IPS DF 6.9 (cell line): ENCODE data around the gene ZCCHC14.

Source experiments
- DNase-seq: peaks from one replicate; pipeline ENCODE4 v3.0.0-alpha.2; 2013; ENCODE audit warnings: low read depth, low spot score
- H3K27ac ChIP-seq: one replicate; pipeline ENCODE4 v1.5.1; 2013; ENCODE audit warnings: low read length, control low read depth
- H3K27me3 ChIP-seq: 2 replicates; pipeline ENCODE4 v1.6.1; 2013; ENCODE audit warnings: mild to moderate bottlenecking, low read length; ENCODE audit not compliant: control insufficient read depth, insufficient read depth
- H3K36me3 ChIP-seq: 2 replicates; pipeline ENCODE4 v1.6.1; 2013; ENCODE audit warnings: low read length; ENCODE audit not compliant: control insufficient read depth, insufficient read depth
- H3K4me1 ChIP-seq: 2 replicates; pipeline ENCODE4 v1.6.1; 2013; ENCODE audit warnings: low read length; ENCODE audit not compliant: control insufficient read depth, insufficient read depth
- H3K4me3 ChIP-seq: 2 replicates; pipeline ENCODE4 v1.5.1; 2013; ENCODE audit warnings: mild to moderate bottlenecking, low read length
- H3K9me3 ChIP-seq: 2 replicates; pipeline ENCODE4 v1.6.1; 2013; ENCODE audit warnings: low read length, inconsistent platforms; ENCODE audit not compliant: control insufficient read depth, insufficient read depth
- WGBS: extraction: QIAGEN DNeasy Blood & Tissue Kit; methylation state at CpG from one replicate; pipeline ENCODE4 v1.1.7; 2013; ENCODE audit warnings: mixed read lengths, missing lambda C conversion rate; ENCODE audit not compliant: insufficient read length, insufficient coverage; 5-methylcytosine and 5-hydroxymethylcytosine counted together

Gene ZCCHC14

DNA sequence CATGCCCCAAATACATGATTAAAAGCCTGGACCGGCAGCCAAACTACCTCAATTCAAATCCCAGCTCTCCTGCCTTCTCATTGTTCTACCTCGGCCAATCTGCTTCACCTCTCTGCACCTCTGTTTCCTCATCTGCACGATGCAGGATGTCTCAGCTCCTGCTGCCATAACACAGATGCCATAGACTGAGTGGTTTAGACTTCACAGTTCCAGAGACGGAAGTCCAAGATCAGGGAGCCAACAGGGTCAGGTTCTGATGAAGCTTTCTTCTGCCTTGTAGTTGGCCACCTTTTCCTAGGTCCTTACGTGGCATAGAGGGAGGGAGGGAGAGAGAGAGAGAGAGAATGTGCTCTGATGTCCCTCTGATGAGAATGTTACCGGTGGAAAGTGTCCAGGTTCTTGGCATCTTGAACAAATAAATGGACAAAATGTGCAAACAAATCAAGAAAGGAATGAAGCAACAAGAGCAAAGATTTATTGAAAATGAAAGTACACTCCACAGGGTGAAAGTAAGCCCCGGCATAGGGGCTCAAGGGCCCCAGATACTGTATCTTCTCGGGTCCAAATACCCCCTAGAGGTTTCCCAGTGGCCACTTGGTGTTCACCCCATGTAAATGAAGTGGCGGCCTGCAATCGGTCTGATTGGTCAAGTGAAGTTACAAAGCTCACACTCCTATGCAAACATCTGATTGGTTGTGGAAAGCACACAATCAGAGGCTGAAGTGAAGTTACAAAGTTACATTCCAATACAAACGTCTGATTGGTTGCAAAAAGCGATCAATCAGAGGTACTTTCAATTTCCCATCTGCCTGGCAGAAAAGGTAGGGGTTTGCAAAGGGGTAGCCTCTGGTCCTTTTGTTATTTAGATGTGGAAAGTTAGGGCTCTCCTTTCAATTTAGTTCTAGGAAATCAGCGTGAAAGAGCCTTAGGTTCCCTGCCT is 43.3 kb upstream of the ZCCHC14 start:
- Histone ChIP-seq H3K27ac (no peak overlapping the region), H3K9me3 (peaks cover 5% of the 10 kb centered on the region), H3K4me3 (no peak overlapping the region), H3K27me3 (no peaks in the 10 kb centered on the region), H3K4me1 (peaks cover 4% of the 10 kb centered on the region; the same call in 1 of the 2 replicates), H3K36me3 (no peaks in the 10 kb centered on the region)
- no CpG with 5 or more reads among the region's 13 CpGs for WGBS
- DNase-seq: no peak

DNA sequence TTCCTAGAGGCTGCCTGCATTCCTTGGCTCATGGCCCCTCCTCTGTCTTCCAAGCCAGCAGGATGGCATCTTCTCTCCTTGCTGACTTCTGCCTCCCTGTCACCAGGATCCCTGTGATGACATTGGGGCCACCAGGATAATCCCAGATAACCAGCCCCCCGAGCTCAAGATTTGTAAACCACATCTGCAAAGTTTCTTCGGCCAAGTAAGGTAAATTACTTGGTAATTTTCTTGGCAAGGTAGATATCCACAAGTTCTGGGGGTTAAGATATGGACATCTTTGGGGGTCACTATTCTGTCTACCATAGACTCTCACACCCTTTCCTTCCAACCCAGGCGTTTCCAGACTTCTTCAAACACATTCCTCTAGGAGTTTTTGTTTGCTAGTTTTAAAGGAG is 42.6 kb upstream of the ZCCHC14 start:
- H3K9me3 ChIP-seq: peaks cover 5% of the 10 kb centered on the region
- peaks cover 4% of the 10 kb centered on the region; the same call in 1 of the 2 replicates for H3K4me1 ChIP-seq
- no peaks in the 10 kb centered on the region for H3K36me3 ChIP-seq
- no CpG with 5 or more reads among the region's 3 CpGs for WGBS
- H3K27me3 ChIP-seq: no peaks in the 10 kb centered on the region
- no peak for DNase-seq
- H3K27ac ChIP-seq: no peak overlapping the region
- H3K4me3 ChIP-seq: no peak overlapping the region

DNA sequence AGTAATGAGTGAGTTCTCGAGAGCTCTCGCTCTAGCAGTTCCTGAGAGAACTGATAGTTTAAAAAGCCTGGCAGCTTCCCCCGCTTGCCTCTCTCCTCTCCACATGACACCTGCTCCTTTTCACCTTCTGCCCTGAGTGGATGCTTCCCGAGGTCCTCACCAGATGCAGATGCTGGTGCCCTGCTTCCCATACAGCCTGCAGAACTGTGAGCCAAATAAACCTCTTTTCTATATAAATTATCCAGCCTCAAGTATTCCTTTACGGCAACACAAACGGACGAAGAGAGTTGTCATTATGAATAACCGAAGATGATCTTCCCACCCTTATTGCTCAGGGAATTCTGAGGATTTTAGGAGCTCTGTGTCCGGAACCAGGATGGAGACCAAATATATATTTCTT is 41.9 kb upstream of the ZCCHC14 start:
- H3K4me1 ChIP-seq: 0 out of 2 replicates have a peak, but pooled peaks cover 1% of the 10 kb centered on the region
- WGBS: no CpG with 5 or more reads among the region's 9 CpGs
- peaks cover 5% of the 10 kb centered on the region for H3K9me3 ChIP-seq
- H3K27ac ChIP-seq: no peak overlapping the region
- H3K27me3 ChIP-seq: no peaks in the 10 kb centered on the region
- H3K4me3 ChIP-seq: no peak overlapping the region
- DNase-seq: no peak
- no peaks in the 10 kb centered on the region for H3K36me3 ChIP-seq

DNA sequence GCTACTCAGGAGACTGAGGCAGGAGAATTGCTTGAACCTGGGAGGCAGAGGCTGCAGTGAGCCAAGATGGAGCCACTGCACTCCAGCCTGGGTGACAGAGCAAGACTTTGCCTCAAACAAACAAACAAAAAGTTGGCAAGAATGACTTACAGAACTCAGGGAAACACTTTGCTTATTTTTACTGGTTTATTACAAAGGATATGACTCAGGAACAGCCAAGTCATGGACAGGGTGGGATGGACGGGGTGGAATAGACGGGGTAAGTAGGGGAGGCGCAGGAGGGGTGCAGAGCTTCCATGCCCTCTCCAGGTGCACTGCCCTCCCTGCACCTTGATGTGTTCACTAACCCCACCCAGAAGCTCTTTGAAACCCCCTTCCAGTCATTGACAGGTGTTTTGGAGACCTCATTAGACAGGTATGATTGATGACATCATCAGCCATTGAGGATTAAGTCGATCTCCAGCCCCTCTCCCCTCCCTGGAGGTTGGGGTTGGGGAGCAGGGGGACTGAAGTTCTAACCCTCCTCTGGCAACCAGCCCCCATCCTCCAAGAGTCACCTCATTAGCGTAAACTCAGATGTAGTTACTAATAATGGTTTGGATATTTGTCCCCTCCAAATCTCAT is 41.3 kb upstream of the ZCCHC14 start:
- no peaks in the 10 kb centered on the region for H3K27me3 ChIP-seq
- H3K27ac ChIP-seq: no peak overlapping the region
- peaks cover 5% of the 10 kb centered on the region for H3K9me3 ChIP-seq
- WGBS: no CpG with 5 or more reads among the region's 5 CpGs
- H3K4me3 ChIP-seq: no peak overlapping the region
- H3K4me1 ChIP-seq: 0 out of 2 replicates have a peak, but pooled peaks cover 1% of the 10 kb centered on the region
- no peaks in the 10 kb centered on the region for H3K36me3 ChIP-seq
- no peak for DNase-seq

DNA sequence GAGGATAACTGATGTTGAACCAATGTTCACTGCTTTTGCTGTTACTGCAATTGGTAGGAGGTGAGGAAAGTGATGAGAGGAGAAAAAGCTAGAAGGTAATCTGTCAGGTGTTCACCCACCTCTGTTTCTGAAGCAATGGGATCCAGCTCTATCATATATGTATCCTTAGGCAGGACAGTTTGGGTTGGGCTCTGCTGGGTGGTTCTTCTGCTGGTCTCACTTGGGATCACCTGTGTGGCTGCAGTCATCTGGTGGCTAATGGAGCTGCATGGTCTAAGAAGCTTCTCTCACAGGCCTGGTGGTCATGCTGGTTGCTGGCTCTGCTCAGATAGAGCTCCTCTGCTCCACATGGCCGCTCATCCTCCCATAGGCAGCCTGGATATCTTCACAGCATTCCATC is 40.2 kb upstream of the ZCCHC14 start:
- Histone ChIP-seq H3K9me3 (peaks cover 5% of the 10 kb centered on the region), H3K4me3 (no peak overlapping the region), H3K27ac (no peak overlapping the region), H3K27me3 (no peaks in the 10 kb centered on the region), H3K36me3 (no peaks in the 10 kb centered on the region), H3K4me1 (0 out of 2 replicates have a peak, but pooled peaks cover 1% of the 10 kb centered on the region)
- DNase-seq: no peak
- WGBS: no CpG with 5 or more reads among the region's 1 CpG

DNA sequence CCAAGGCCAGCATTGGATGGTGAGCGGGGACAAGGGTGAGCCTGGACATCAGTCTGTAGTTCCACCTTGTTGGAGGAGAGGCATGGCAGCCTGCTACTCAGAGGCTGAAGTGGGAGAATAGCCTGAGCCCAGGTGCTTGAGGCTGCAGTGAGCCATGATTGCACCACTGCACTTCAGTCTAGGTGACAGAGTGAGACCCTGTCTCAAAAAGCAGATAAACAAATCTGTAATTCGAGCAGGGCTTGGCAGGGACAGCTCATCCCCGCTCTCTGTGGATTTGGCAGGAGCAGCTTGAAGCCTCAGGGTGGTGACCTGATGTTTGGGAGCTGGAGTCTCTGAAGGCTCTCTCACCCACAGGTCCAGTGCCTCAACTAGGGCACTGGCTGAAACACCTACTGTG is 38.6 kb upstream of the ZCCHC14 start:
- Histone ChIP-seq H3K9me3 (peaks cover 5% of the 10 kb centered on the region), H3K27ac (no peak overlapping the region), H3K36me3 (no peaks in the 10 kb centered on the region), H3K4me3 (no peak overlapping the region), H3K4me1 (0 out of 2 replicates have a peak, but pooled peaks cover 1% of the 10 kb centered on the region), H3K27me3 (no peaks in the 10 kb centered on the region)
- DNase-seq: no peak
- WGBS: no CpG with 5 or more reads among the region's 3 CpGs

DNA sequence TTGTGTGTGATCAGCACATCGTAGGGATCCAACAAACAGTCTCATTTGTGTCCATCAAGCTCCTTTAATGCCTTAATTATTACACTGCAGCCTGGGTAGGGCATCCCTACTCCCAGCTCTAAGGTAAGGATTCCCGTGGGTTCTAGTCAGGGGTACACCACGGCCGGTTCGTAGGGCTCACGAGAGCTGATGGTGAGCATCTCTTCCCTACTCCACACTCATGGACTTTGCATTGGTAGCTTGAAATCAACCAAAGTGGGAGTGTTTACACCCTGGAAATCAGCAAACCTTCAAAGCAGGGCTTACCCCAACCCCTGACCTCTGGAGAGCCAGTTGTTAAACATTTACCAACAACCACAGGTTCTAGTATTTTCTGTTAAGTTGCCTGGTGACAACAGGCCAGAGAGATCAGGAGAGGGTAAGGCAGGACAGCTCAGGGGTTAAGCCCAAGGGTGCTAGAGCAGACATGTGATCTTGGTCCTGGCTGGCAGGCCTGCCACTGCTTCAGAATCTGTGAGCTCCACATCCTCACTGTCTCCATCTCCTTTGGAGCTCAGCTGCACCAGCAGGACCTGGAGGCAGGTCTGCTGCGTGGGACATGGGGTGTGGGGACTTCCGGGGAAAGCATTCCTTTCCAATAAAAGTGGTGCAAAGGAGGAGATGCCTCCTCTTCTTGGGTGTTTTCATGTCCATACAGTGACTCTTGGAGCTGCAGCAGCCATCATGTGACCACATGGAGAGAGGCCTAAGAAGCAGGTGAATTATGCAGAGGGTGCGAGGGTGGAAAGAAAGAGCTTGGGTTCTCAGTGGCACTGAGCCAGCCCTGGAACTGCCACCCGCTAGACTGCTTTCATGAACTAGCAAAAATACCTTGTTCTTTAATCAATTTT is 36.1 kb upstream of the ZCCHC14 start:
- no peak overlapping the region for H3K4me3 ChIP-seq
- no peak for DNase-seq
- H3K36me3 ChIP-seq: no peaks in the 10 kb centered on the region
- no peak overlapping the region for H3K27ac ChIP-seq
- peaks cover 9% of the 10 kb centered on the region for H3K9me3 ChIP-seq
- no CpG with 5 or more reads among the region's 10 CpGs for WGBS
- H3K4me1 ChIP-seq: no peaks in the 10 kb centered on the region
- H3K27me3 ChIP-seq: no peaks in the 10 kb centered on the region

DNA sequence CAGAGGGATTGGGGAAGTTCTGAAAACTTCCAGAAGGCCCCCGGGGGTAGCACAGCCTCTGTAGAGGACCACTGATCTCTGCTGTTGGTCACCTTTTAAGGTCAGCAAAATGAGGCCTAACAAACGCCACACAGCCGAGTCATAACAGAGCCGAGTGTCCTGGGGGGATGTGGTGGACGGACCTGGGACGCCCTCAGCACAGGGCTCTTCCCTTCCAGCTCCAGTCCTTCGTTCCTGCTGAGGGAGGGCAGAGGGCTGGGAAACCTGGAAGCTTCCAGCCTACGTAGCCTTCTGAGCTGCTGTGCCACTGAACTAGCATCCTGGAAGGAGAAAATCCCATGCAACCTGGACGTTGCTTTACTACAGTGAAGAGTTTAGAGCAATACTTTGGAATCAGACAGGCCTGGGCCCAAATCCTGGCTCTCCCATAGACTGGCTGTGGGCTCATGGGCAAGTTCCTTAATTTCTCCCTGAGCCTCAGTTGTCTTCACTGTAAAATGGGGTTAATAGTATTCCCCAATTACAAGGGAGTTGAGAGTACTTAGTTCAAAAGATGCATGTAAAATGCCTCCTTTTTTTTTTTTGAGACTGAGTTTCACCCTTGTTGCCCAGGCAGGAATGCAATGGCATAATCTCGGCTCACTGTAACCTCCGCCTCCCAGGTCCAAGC is 34.4 kb upstream of the ZCCHC14 start:
- Histone ChIP-seq H3K9me3 (peaks cover 4% of the 10 kb centered on the region), H3K4me3 (no peak overlapping the region; the same call in 1 of the 2 replicates), H3K27ac (no peak overlapping the region), H3K27me3 (no peaks in the 10 kb centered on the region), H3K4me1 (no peaks in the 10 kb centered on the region), H3K36me3 (no peaks in the 10 kb centered on the region)
- DNase-seq: no peak
- WGBS: no CpG with 5 or more reads among the region's 11 CpGs

DNA sequence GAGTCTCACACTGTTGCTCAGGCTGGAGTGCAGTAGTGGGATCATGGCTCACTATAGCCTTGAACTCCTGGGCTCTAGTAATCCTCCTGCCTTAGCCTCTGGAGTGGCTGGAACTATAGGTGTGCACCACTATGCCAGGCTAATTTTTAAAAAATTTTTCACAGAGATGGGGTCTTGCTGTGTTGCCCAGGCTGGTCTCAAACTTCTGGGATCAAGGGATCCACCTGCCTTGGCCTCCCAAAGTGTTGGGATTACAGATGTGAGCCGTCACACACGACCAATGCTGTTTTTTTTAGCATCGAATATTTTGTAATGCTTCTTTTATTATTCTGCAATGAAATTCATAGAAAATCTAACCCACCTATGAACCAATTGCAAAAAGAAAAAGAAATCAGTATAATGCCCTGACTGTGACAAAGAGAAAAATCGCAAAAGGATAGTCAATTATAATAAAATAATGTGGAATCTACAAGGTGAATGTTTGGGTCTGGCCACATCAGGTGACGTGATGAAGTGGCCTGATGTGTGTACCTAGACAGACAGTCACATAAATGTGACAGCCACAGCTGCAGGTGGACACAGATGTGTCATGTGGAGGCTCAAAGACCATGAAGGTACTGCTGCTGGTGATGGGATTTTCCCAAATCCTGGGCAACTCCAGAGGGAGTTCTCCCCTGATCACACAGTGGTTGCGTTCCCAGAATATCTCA is 33.6 kb upstream of the ZCCHC14 start:
- DNase-seq: no peak
- Histone ChIP-seq H3K9me3 (peaks cover 4% of the 10 kb centered on the region), H3K4me1 (no peaks in the 10 kb centered on the region), H3K27me3 (no peaks in the 10 kb centered on the region), H3K36me3 (no peaks in the 10 kb centered on the region), H3K27ac (no peak overlapping the region), H3K4me3 (no peak overlapping the region)
- no CpG with 5 or more reads among the region's 6 CpGs for WGBS
